Panc1 (cell line): Measurements from ENCODE around the gene IPP. TPM values are rescaled to one million over a fixed set of nuclear protein-coding genes. Genes with fewer than 3 reads are reported as not detected.

Source experiments
- ATAC-seq: fragments of 200-7000 bp; cut with Tn5 transposase; 2 replicates; pipeline ENCODE4 v1.9.1; 2020; ENCODE audit warnings: mild to moderate bottlenecking, moderate library complexity
- BruUV-seq: library from RNA; stranded (reverse); fragments of 400-500 nt; replicated peaks from 2 replicates; lab custom pipeline; 2021; lab: Mats Ljungman, UMichigan
- CTCF ChIA-PET: fragments of 300-600 bp; sonication (Branson Sonifier 250); formaldehyde crosslinking; loops from one replicate; lab custom pipeline; 2022; ENCODE audit warnings: antibody characterized with exemption; lab: Charles Lee
- POLR2A ChIA-PET: fragments of 300-600 bp; sonication (Branson Sonifier 250); formaldehyde crosslinking; loops from one replicate; lab custom pipeline; 2022; ENCODE audit warnings: antibody characterized with exemption; lab: Charles Lee
- DNase-seq: peaks from one replicate; pipeline ENCODE4 v3.0.0-alpha.2; 2010; ENCODE audit warnings: low read depth, low spot score
- H3K27ac ChIP-seq: 2 replicates; pipeline ENCODE4 v1.5.1; 2011; ENCODE audit warnings: mild to moderate bottlenecking, low read length, inconsistent platforms
- H3K27me3 ChIP-seq: fragments of 200-500 bp; sonication (Bioruptor generic); 2 replicates; pipeline ENCODE4 v1.6.0; 2014; ENCODE audit warnings: low read length, inconsistent platforms; ENCODE audit not compliant: control insufficient read depth, insufficient read depth
- H3K36me3 ChIP-seq: fragments of 200-500 bp; sonication (Bioruptor generic); 2 replicates; pipeline ENCODE4 v1.5.1; 2014; ENCODE audit warnings: inconsistent platforms, mild to moderate bottlenecking, low read length, moderate library complexity; ENCODE audit not compliant: control insufficient read depth, insufficient read depth
- H3K4me1 ChIP-seq: 2 replicates; pipeline ENCODE4 v1.5.1; 2011; ENCODE audit warnings: inconsistent platforms, mild to moderate bottlenecking, low read length, moderate library complexity; ENCODE audit not compliant: control insufficient read depth, insufficient read depth
- H3K4me3 ChIP-seq, 2 experiments: 2 replicates each; pipeline ENCODE4 v1.5.1; 2011 to 2012; ENCODE audit warnings: low read depth in 2 of 2, low read length in 2 of 2, mild to moderate bottlenecking in 2 of 2, inconsistent platforms in 1 of 2, moderate library complexity in 1 of 2
- H3K9me3 ChIP-seq: fragments of 200-500 bp; sonication (Bioruptor generic); 2 replicates; pipeline ENCODE4 v1.5.1; 2014; ENCODE audit warnings: low read depth, mild to moderate bottlenecking, inconsistent platforms, low read length, moderate library complexity; ENCODE audit not compliant: control insufficient read depth, insufficient read depth
- POLR2AphosphoS5 ChIP-seq: IDR thresholded peaks from 2 replicates; pipeline ENCODE4 v1.6.1; 2012; ENCODE audit warnings: mild to moderate bottlenecking, low read depth, low read length, moderate library complexity
- REST ChIP-seq, 2 experiments: IDR thresholded peaks; 2 replicates each; pipeline ENCODE4 v1.6.1; 2011 to 2012; ENCODE audit warnings: low read depth in 2 of 2, control low read depth in 1 of 2, low read length in 1 of 2, mild to moderate bottlenecking in 1 of 2, moderate library complexity in 1 of 2; ENCODE audit not compliant: insufficient read depth in 1 of 2
- SIN3A ChIP-seq: IDR thresholded peaks from 2 replicates; pipeline ENCODE4 v1.6.1; 2012; ENCODE audit warnings: low read depth, mild to moderate bottlenecking, low read length, moderate library complexity, borderline replicate concordance; ENCODE audit not compliant: insufficient read depth
- TCF7L2 ChIP-seq: IDR thresholded peaks from 2 replicates; pipeline ENCODE4 v1.6.1; 2011; ENCODE audit warnings: mild to moderate bottlenecking, low read depth, low read length, inconsistent platforms
- in situ Hi-C: cut with HindIII; loops from 2 replicates; pipeline ENCODE4 v1.10.0; 2016; ENCODE audit warnings: low sequenced_read_pairs, low pct_unique_long_range_greater_than_20kb
- intact Hi-C: fragments of 100-400 bp; cut with micrococcal nuclease; formaldehyde crosslinking; loops from one replicate; pipeline ENCODE4 v1.10.0; 2022; ENCODE audit not compliant: unreplicated experiment
- total RNA-seq: library from RNA; stranded (reverse); gene quantifications from one replicate; pipeline ENCODE4 v1.2.1, GENCODE V29; 2021; ENCODE audit not compliant: unreplicated experiment
- TF ChIP-seq, protein P1 (sequence below): fragments of 450-650 bp; IDR thresholded peaks from 2 replicates; pipeline ENCODE4 v1.5.1; 2017; ENCODE audit warnings: mild to moderate bottlenecking

Gene IPP
- total RNA-seq, 1 experiment from 2014 or later = 28.8 TPM

GRCh38 chr1:45792744-45793143, 42.3 kb upstream of the IPP start:
- in situ Hi-C loops (no loop called here), intact Hi-C loops (no loop called here)
- POLR2A ChIA-PET = no interaction called here
- H3K4me1 ChIP-seq = no peaks in the 10 kb centered on the region
- no peak overlapping the region for H3K27ac ChIP-seq
- H3K36me3 ChIP-seq = no peaks in the 10 kb centered on the region
- no peak overlapping the region for H3K4me3 ChIP-seq
- ATAC-seq (no peak), DNase-seq (no peak)
- no peak for TF ChIP-seq SIN3A
- TF ChIP-seq REST (IDR thresholded peaks at IDR 0.05; ENCODE audit: insufficient read depth in 1 of 2, low read depth in 2 of 2, low read length in 1 of 2) = no peak
- TF ChIP-seq, protein P1, sequence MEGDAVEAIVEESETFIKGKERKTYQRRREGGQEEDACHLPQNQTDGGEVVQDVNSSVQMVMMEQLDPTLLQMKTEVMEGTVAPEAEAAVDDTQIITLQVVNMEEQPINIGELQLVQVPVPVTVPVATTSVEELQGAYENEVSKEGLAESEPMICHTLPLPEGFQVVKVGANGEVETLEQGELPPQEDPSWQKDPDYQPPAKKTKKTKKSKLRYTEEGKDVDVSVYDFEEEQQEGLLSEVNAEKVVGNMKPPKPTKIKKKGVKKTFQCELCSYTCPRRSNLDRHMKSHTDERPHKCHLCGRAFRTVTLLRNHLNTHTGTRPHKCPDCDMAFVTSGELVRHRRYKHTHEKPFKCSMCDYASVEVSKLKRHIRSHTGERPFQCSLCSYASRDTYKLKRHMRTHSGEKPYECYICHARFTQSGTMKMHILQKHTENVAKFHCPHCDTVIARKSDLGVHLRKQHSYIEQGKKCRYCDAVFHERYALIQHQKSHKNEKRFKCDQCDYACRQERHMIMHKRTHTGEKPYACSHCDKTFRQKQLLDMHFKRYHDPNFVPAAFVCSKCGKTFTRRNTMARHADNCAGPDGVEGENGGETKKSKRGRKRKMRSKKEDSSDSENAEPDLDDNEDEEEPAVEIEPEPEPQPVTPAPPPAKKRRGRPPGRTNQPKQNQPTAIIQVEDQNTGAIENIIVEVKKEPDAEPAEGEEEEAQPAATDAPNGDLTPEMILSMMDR = no peak
- TF ChIP-seq POLR2AphosphoS5 = no peak
- no peak for TF ChIP-seq TCF7L2
- no peaks in the 10 kb centered on the region for H3K27me3 ChIP-seq
- CTCF ChIA-PET = no interaction called here
- no TSS peak for BruUV-seq
- H3K9me3 ChIP-seq = no peaks in the 10 kb centered on the region

- no peak for ATAC-seq
- intact Hi-C loops (no loop called here), in situ Hi-C loops (no loop called here)
- Histone ChIP-seq H3K4me3 (no peak overlapping the region), H3K27ac (no peak overlapping the region), H3K36me3 (no peaks in the 10 kb centered on the region), H3K27me3 (no peaks in the 10 kb centered on the region), H3K4me1 (no peaks in the 10 kb centered on the region), H3K9me3 (no peaks in the 10 kb centered on the region)
- POLR2A ChIA-PET = interaction anchor here (0.5 kb wide), 1 partner anchor 11 kb away, joined by 3 read pairs; no protein-coding TSS in a partner anchor
- DNase-seq = no peak
- TF ChIP-seq SIN3A = no peak
- no peak for TF ChIP-seq TCF7L2
- no peak for TF ChIP-seq POLR2AphosphoS5
- TF ChIP-seq, protein P1 = no peak
- no peak for TF ChIP-seq REST (IDR thresholded peaks at IDR 0.05; ENCODE audit: insufficient read depth in 1 of 2, low read depth in 2 of 2, low read length in 1 of 2)
- no TSS peak for BruUV-seq
- CTCF ChIA-PET = no interaction called here
Observed at GRCh38 chr1:45789601-45790000, 39.1 kb upstream of the IPP start.
